ENCODE measurements around the gene EBPL. TPM values are rescaled to one million over a fixed set of nuclear protein-coding genes. Genes with fewer than 3 reads are reported as not detected.
A peak's percentile ranks its signal among the peaks of the same experiment; 100 is the strongest.
"Not testable (repeated sequence)": the region's sequence is repeated elsewhere in the genome, so short reads cannot be mapped to it uniquely, and the experiment has no call there.

Gene EBPL
- total RNA-seq, result 95.5 and 102 TPM in 2 replicates

DNA sequence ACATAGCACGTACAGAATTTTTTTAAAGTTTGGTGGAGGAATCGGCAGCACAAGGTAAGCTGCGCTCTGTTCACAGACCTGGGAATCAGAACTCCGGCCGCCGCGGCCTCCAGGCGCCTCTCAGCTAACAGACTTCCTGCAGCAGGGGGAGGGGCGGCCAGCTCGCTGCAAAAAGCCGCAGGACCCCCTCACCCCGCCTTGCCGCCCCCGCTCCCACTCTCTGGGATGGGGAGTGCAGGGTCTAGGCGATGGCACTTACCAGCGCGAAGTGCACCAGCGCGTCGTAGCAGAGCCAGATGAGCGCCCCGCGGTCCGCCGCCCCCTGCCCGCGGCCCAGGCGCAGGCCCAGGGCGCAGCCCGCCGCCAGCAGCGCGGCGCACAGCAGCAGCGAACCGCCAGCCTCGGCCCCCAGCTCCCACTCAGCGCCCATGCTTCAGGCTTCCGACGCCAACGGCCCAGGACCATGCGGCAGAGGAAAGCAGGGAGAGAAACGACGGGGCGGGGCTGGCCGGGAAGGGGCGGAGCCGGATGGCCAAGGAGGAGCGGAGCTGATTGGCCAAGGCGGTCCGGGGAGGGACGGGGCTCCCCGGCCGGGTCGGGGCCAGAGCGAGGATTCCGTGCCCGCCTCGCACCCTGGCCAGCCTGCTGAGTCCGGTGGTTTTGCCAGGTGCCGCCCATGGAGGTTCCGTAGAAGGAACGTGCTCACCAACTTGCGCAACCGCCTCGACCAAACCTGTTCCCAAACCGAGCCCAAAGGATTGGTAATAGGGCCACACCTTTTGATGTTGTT lies at the start of gene EBPL:
EBPL (minus strand) TSS at position 492 of the 790 bp plus-strand sequence; CDS start at position 430, 62 bp downstream.
- DNase-seq (ENCODE audit: low read depth in 2 of 2), result peak; percentile 73 to 91

DNA sequence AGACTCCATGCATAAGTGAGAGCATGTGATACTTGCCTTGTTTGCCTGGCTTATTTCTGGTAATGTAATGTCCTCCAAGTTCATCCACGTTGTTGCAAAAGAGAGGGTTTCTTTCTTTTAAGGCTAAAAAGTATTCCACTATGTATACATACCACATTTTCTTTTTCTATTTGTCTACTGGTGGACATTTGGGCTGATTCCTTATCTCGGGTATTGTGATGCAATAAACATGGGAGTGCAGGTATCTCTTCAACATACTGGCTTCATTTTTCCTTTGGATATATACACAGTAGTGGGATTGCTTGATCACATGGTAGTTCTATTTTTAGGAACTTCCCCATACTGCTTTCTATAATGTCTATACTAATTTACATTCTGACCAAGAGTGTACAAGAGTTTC lies 49.6 kb upstream of the EBPL start:
- no peak for DNase-seq (ENCODE audit: low read depth in 2 of 2)

DNA sequence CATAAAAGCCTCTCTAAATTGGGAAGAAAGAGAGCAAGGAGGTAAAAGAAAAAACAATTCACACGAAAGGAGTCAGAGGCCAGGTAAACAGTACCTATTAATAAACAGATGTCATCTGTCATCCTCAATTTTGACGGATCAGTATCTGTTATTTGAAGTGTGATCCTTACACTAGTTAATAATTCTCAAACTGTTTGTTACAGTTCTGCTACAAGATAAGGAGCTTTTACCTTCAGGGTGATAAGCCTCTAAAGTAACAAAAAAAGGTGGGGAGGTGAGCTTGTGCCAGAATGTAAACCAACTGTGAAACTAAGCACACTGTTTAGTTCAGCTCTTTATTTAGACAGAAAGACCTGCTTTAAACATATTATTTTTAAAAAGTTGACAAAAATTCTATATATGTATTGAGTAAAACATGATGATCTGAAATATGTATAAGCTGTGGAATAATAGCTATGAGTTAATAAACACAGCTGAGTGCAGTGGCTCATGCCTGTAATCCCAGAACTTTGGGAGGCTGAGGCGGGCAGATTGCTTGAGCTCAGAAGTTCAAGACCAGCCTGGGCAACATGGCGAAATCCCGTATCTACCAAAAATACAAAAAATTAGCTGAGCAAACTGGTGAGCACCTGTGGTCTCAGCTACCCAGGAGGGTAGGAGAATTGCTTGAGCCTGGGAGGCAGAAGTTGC lies 48.4 kb upstream of the EBPL start:
- no peak for DNase-seq (ENCODE audit: low read depth in 2 of 2)

DNA sequence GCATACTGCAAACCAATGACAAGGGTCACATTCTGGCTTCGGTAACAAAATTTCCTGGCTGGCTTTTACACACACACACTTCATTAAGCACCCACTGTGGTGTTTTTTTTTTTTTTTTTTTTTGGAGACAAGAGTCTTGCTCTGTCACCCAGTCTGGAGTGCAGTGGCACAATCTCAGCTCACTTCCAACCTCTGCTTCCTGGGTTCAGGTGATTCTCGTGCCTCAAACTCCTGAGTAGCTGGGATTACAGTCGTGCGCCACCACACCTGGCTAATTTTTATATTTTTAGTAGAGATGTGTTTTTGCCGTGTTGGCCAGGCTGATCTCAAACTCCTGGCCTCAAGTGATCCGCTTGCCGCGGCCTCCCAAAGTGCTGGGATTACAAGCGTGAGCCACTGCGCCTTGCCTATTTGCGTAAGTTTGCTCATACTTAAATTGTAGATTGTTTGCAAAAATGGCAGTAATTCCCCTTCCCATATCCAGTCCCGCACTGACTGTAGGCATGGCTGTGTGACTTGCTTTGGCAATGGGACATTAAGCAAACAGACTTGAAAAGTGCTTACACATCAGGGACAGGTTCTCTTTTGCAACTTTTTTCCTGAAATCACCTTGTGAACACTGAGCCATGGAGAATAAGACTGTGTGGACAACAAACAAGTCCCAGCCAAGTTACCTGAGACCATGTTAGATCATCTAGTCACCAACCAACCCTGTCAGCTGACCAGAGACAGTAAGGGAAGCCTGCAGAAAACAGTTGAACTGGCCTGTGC lies 42.1 kb upstream of the EBPL start:
- peak in 1 of 2 donors; percentile 3 for DNase-seq (ENCODE audit: low read depth in 2 of 2)

DNA sequence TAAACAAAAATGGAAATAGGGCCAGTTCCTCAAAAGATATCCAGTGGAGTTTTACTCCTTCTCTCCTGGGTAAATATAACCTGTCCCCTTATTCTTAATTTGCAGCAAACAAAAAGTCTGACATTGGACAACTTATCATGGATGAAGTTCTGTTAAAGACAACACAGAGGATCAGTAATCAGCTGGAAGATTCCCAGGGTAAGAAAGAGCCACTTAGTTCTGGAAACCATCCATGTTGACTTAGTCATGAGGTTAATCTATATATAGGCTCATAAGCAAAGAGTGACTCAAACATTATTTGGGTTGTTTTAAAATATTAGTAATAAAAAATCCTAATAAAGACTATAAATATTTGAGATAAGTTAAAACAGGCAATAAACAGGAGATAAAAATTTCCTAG lies 40.5 kb upstream of the EBPL start:
- peak in 1 of 2 donors; percentile 52 for DNase-seq (ENCODE audit: low read depth in 2 of 2)

DNA sequence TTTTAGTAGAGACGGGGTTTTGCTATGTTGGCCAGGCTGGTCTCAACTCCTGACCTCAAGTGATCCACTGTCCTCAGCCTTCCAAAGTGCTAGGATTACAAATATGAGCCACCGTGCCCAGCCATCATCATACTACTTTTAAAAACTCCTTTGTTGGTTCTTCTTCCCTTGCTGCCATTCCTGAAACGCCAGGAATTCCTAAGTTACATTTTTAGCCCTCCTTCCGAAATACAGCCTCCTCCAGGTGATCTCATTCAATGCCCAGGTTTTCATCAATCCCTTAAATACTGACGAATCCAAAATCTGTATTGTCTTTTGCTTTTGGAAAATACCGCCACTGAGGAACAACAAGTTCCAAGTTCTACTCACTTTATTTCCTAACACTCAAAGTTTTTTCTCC lies 25.3 kb upstream of the EBPL start:
- no peak for DNase-seq (ENCODE audit: low read depth in 2 of 2)

DNA sequence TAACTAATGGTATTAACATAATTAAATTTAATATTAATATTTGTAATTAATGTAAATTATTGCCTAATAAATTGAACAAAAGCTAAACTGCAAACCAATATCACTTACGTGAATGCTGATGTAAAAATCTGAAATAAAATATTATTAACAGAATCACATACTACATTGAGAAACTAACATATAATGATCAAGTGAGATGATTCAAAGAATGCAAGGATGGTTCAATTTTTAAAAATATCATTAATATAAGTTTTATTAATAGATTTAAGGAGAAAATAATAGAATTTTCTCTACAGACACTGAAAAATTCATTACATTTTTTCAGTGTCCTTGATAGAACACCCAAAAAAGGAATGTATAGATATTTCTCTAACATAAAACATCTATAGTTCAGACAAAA lies 23.5 kb upstream of the EBPL start:
- DNase-seq (ENCODE audit: low read depth in 2 of 2), result no peak

DNA sequence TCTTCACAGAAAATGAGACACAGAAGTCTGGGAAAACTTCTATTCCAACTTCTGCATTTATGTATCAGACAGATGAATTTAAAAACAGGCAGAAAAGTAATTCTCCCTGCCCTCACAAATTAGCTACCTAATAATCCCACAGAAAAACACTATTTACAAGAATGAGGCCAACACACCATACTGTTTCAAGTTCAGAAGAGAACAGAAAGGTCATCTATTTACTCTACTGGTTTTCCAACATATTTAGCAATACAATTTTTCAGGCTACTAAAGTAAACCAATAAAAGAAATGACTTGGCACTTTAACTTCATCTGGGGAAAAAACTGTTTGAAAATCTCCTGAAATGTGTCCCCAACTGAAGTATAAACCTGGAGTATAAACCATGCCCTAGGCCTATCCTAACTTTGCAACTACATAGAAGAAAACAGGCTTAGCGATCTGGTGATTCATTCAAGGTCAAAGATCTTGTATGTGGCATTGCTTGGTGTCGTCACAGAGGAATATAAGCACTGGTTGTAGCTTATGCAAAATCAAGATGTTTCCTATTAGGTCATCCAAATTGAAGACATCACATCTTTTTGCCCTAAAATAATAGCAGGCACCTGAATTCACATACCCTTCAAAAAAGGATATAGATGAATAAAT lies 20.1 kb upstream of the EBPL start:
- DNase-seq (ENCODE audit: low read depth in 2 of 2), result peak in 1 of 2 donors; percentile 69

DNA sequence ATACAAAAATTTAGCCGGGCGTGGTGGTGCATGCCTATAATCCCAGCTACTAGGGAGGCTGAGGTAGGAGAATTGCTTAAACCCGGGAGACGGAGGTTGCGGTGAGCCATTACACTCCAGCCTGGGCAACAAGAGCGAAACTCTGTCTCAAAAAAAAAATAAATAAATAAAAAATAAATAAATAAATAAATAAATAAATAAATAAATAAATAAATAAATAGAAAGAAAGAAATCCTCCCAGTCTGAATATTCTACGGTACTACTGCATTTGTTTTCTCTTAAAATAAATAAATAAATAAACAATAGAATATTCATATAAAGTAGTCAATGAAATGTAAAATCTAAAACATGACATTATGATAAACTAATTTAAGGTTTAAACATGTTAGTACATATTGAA lies 13.0 kb upstream of the EBPL start:
- not testable (repeated sequence) for DNase-seq (ENCODE audit: low read depth in 2 of 2)

DNA sequence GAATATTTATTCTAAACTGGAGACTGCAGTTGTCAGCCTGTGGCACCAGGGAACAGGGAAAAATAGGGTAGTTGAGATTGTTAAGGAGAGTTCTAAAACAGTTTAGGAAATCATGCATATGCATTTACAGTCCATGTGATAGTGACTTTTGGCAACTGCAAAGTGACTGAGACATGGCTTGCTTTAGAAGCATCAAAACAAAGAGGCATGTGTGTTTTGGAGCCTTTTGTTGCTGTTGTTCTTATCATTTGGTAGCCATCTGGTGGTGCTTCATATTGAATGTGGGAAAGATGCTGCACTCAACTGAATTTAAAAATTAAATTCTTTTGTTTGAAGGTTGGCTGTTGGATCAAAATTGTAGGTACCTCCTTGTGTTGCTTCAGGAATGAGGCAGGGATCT lies 10.2 kb upstream of the EBPL start:
- no peak for DNase-seq (ENCODE audit: low read depth in 2 of 2)

DNA sequence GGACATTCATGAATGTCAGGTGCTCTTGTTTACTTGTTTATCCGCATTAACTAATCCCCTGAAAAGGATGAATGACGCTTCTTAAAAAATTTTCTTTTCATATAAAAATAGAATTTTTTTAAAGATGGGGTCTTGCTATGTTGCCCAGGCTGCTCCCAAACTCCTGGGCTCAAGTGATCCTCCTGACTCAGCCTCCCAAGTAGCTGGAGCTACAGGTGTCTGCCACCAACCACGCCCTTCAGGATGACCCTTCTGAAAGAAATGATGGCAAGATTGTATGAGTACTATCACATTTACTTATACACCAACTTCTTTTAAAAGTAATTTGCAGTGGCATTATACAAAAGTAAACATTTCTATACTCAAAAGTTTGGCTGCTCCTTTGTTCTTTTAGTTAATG lies 6.2 kb upstream of the EBPL start:
- no peak for DNase-seq (ENCODE audit: low read depth in 2 of 2)

DNA sequence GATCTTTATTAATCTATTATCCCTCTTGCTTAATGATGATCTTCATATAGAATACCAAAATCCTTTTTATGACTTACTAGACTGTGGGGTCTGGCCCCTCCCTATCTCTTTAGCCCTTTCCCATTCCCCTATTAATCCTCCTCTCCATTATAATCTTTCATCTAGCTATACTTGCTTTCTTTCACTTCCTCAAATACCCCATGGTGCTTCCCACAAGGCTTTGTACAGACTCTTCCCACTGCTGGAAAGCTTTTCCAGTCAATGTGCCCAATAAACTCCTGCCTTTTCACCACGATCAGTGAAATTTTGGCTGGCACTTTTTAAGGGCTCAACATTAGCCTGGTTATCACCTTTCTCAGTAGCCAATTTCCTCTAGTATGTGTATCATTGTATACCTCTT lies 3.2 kb upstream of the EBPL start:
- DNase-seq (ENCODE audit: low read depth in 2 of 2), result no peak

DNA sequence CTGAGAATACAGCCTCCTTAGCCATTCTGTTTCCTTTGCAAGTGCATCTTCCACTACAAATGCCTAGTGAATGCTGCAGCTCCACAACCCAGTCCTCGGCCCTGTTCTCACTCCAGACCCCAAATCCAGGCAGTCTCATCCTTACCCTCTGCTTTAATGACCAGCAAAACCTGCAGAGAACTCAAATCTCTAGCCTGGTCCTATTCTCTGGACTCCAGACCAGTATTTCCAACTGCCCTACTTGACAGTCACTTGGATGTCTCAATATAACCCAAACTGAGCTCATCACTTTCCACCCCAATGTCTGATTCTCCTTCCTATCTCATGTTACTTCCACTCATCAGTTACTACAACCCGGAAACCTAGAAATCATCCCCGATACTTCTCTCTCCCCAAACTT lies 2.6 kb upstream of the EBPL start:
- DNase-seq (ENCODE audit: low read depth in 2 of 2), result no peak

DNA sequence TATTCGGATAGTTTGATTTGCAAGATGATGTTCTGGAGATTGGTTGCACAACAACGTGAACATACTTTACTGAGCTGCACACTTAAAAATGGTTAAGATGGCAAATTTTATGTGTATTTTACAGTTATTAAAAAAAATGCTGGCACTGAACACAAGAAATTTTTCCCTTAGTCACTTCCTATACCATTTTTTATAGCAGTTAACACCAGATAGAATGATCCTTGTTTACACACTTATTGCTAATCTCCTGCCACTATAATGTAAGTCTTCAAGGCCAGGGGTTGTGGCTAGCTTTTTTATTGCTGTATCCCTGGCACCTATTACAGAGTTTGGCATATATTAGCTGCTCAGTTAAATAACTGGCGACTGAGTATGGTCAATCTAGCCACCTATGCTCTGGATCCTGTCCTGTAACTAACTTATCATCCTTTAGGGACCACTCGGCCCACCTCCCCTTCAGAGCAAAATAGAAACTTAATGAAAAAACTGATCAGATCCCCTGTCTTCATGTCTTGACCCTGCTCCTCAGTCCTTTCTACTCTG lies 2.0 kb upstream of the EBPL start:
- peak; percentile 35 to 75 for DNase-seq (ENCODE audit: low read depth in 2 of 2)

DNA sequence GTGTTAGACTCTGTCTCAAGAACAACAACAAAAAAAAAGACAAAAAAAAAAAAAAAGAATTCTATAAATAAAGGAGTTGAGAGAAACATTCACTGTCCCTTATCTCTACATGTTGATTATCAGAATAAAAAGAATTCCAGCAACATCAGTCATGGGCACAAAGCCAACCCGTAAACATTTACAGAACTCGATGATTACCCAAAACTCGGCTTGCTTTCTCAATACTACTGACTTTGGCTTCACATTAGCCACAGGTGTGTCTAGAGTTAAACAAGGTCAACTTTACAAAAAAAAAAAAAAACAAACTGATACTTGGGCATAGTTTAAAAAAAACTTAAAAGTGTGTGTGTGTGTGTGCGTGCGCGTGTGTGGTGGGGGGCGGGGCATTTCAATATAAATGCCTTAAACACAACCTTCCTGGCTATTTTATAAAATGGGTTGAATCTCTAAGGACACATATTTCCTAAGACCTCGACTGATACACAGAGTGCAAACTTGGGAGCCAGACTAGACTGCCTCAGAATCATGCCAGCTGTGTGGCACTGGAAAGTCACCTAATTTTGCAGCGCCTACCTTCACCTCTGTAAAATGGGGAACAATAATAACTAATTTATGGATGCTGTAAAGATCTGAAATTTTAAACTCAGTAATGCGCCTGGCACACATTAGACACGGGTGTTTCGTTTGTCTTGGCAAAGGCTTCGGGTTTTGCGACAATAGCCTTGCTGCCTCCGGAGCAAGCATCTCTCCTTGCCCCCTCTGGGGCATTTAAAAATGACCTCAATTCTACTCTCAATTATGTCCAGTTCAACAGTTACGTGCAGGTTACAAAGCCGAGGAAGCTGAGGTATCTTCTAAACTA lies 922 bp downstream of the EBPL start:
- DNase-seq (ENCODE audit: low read depth in 2 of 2), result peak in 1 of 2 donors; percentile 44

DNA sequence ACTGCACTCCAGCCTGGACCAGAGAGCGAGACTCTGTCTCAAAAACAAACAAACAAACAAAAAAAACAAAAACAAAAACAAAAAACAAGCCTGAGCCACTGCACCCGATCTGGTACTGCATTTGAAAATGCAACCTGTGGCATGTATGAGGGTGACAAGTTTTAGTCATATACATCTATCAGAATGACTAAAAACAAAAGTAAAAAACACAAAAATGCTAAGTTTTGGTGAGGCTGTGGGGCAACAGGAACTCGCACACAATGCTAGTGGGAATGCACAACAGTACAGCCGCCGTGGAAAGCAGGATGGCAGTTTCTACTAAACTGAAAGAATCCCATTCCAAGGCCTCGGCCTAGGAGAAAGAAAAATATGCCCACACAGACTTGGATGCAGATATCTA lies 7.8 kb downstream of the EBPL start:
- no peak for DNase-seq (ENCODE audit: low read depth in 2 of 2)

DNA sequence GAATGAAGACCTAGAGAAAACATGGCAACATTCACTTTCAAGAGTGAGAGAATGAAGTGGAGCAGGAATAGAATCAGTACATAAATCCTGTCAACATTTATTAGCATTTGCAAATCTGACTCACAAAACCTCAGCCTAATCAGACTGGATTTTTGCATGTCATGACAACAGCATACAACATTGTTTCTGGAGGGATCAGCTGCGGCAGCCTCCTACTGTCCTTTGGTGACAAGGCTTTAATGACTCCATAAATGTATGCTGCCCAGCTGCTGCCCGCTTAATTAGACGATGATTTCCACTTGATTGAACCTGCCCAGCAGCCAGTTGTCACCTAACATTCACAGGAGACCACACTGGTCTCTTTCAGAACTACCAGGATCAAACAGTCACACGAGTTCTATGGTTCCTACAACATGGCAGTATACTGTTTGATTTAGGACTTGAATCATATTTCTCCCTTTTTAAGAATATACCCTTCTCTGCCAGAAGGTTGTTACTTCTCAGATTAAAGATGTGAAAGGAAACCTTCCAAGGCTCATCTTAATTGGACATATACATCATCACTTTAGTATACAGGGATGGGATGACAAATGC lies 9.3 kb downstream of the EBPL start:
- DNase-seq (ENCODE audit: low read depth in 2 of 2), result no peak

DNA sequence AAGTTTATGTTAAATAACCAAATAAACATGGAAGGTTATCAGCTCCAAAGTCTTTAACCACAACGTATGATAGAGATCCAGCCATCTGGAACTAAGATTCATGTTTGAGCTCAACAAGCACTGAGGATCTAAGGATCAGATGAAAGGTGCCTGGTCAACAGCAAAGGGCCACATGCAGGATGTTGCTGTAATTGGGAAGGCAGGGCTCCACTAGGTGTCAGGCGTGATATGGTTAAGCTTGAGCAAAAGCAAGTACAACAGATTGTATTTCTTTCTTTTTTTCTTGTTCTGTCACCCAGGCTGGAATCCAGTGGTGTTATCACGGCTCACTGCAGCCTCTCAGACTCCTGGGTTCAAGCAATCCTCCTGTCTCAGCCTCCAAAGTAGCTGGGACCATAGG lies 12.0 kb downstream of the EBPL start:
- peak in 1 of 2 donors; percentile 33 for DNase-seq (ENCODE audit: low read depth in 2 of 2)

DNA sequence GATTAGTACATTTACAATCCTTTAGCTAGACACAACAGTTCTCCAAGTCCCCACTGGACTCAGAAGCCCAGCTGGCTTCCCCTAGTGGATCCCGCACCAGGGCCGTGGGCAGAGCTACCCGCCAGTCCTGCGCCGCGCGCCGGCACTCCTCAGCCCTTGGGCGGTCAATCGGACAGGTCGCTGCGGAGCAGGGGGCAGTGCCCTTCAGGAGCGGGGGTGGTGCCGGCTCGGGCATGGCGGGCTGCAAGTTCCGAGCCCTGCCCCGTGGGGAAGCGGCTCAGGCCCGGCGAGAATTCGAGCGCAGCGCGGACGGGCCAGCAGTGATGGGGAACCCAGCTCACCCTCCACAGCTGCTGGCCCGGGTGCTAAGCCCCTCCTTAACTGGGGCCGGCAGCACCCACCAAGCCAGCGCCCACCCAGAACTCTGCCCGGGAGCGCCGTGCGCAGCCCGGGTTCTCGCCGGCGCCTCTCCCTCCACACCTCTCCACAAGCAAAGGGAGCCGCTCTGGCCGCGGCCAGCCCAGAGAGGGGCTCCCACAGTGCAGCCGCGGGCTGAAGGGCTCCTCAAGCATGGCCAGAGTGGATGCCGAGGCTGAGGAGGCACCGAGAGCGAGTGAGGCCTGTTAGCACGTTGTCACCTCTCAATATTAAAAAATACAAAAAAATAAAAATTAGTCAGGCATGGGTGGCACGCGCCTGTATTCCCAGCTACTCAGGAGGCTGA lies 12.9 kb downstream of the EBPL start:
- no peak for DNase-seq (ENCODE audit: low read depth in 2 of 2)
